K562 (cell line): Measurements from ENCODE around the gene CCDC85C. TPM values are rescaled to one million over a fixed set of nuclear protein-coding genes. Genes with fewer than 3 reads are reported as not detected.
A peak's percentile ranks its signal among the peaks of the same experiment; 100 is the strongest.

Experiments
- ATAC-seq: fragments of 200-7000 bp; cut with Tn5 transposase; 3 replicates; pipeline ENCODE4 v1.9.1; 2020; ENCODE audit warnings: moderate library complexity
- BruUV-seq: library from RNA; stranded (reverse); fragments of 400-500 nt; replicated peaks from 2 replicates; lab custom pipeline; 2021; lab: Mats Ljungman, UMichigan
- CTCF ChIA-PET: fragments of 300-600 bp; formaldehyde crosslinking; extraction: SDS; loops from one replicate; lab custom pipeline; 2021; ENCODE audit warnings: low intra/inter-chr PET ratio; lab: Yijun Ruan, JAX
- POLR2A ChIA-PET: fragments of 300-600, 350-650 bp; sonication (Branson Sonifier 250); formaldehyde crosslinking; extraction: SDS; loops from one replicate; lab custom pipeline; 2021; ENCODE audit warnings: antibody characterized with exemption, inconsistent platforms; lab: Yijun Ruan, JAX
- DNase-seq, 4 experiments: peaks; one replicate each; pipeline versions ENCODE4 v3.0.0 to v3.0.0-alpha.2; 2011 to 2018; ENCODE audit warnings: low spot score in 3 of 4, mixed read lengths in 3 of 4; ENCODE audit errors: extremely low read depth in 1 of 4
- FAIRE-seq: peaks from 2 replicates; lab custom pipeline; 2011; peaks lifted over from hg19 to GRCh38; lab: Jason Lieb, UNC
- H2AFZ ChIP-seq: 2 replicates; pipeline ENCODE4 v1.6.0; 2011; ENCODE audit warnings: low read depth, low read length, control low read depth, inconsistent platforms
- H3K27ac ChIP-seq: fragments of 200-600 bp; 3 replicates; pipeline ENCODE4 v1.8.0; 2011; ENCODE audit warnings: low read depth, mild to moderate bottlenecking, control low read depth, inconsistent platforms, low read length, moderate library complexity, mixed read lengths; ENCODE audit errors: extremely low read depth
- H3K27me3 ChIP-seq, 2 experiments: fragments of 300-600 bp in 1 of 2; 2 replicates in 1 of 2; 3 replicates in 1 of 2; pipeline versions ENCODE4 v1.6.0 to v1.8.0; 2011; ENCODE audit warnings: inconsistent platforms in 2 of 2, low read length in 2 of 2, mild to moderate bottlenecking in 1 of 2, mixed read lengths in 1 of 2, moderate library complexity in 1 of 2; ENCODE audit not compliant: control insufficient read depth in 2 of 2, insufficient read depth in 2 of 2
- H3K36me3 ChIP-seq: fragments of 300-600 bp; 3 replicates; pipeline ENCODE4 v1.8.0; 2011; ENCODE audit warnings: mild to moderate bottlenecking, low read length, inconsistent platforms; ENCODE audit not compliant: control insufficient read depth, insufficient read depth
- H3K4me1 ChIP-seq, 2 experiments: fragments of 200-600 bp in 1 of 2; replicated peaks in 1 of 2; 2 replicates in 1 of 2; 3 replicates in 1 of 2; pipeline versions ENCODE4 v1.5.1 to v1.8.0; 2011; ENCODE audit warnings: inconsistent platforms in 2 of 2, low read length in 2 of 2, mild to moderate bottlenecking in 1 of 2, mixed read lengths in 1 of 2, moderate library complexity in 1 of 2; ENCODE audit not compliant: control insufficient read depth in 2 of 2, insufficient read depth in 2 of 2
- H3K4me2 ChIP-seq: 2 replicates; pipeline ENCODE4 v1.6.1; 2011; ENCODE audit warnings: low read length, control low read depth, inconsistent platforms, mixed read lengths; ENCODE audit not compliant: insufficient read depth
- H3K4me3 ChIP-seq: fragments of 200-600 bp; sonication (generic), shearing (Covaris generic); 2 replicates; pipeline ENCODE4 v1.5.1; 2016; ENCODE audit warnings: control low read depth, inconsistent platforms
- H3K79me2 ChIP-seq: fragments of 200-600 bp; 3 replicates; pipeline ENCODE4 v1.8.0; 2011; ENCODE audit warnings: low read length, inconsistent platforms; ENCODE audit not compliant: control insufficient read depth, insufficient read depth
- H3K9ac ChIP-seq, 2 experiments: 2 replicates each; pipeline versions ENCODE4 v1.6.0 to v1.6.1; 2011; ENCODE audit warnings: low read depth in 2 of 2, low read length in 2 of 2, control low read depth in 1 of 2, inconsistent platforms in 1 of 2, mild to moderate bottlenecking in 1 of 2, mixed read lengths in 1 of 2; ENCODE audit not compliant: insufficient read depth in 1 of 2
- H3K9me1 ChIP-seq: one replicate; pipeline ENCODE4 v1.6.0; 2011; ENCODE audit warnings: inconsistent platforms, mild to moderate bottlenecking, low read length, moderate library complexity; ENCODE audit not compliant: control insufficient read depth, insufficient read depth
- H3K9me3 ChIP-seq: replicated peaks from 2 replicates; pipeline ENCODE4 v1.5.1; 2011; ENCODE audit warnings: low read depth, low read length, inconsistent platforms; ENCODE audit not compliant: control insufficient read depth, insufficient read depth
- H4K20me1 ChIP-seq: replicated peaks from 2 replicates; pipeline ENCODE4 v1.6.1; 2011; ENCODE audit warnings: low read length, inconsistent platforms, mixed read lengths; ENCODE audit not compliant: control insufficient read depth, insufficient read depth
- ADNP ChIP-seq: fragments of 200-800 bp; sonication (Bioruptor generic); IDR thresholded peaks from 2 replicates; pipeline ENCODE4 v1.6.1; 2016; ENCODE audit warnings: missing genetic modification characterization, missing compliant biosample characterization
- BCOR ChIP-seq: fragments of 450-650 bp; IDR thresholded peaks from 2 replicates; pipeline ENCODE4 v1.6.1; 2016
- KDM1A ChIP-seq, 2 experiments: fragments of 450-650 bp; IDR thresholded peaks; 2 replicates each; pipeline ENCODE4 v1.6.1; 2016; ENCODE audit warnings: mild to moderate bottlenecking in 2 of 2
- RUNX1 ChIP-seq: sonication (generic); IDR thresholded peaks from 2 replicates; pipeline ENCODE4 v1.6.1; 2016; ENCODE audit warnings: antibody characterized with exemption, low read depth
- SP1 ChIP-seq: sonication (generic); formaldehyde crosslinking; IDR thresholded peaks from 2 replicates; pipeline ENCODE4 v1.8.1; 2022; ENCODE audit warnings: mild to moderate bottlenecking, missing genetic modification reagents
- TEAD4 ChIP-seq, 2 experiments: sonication (generic) in 1 of 2; formaldehyde crosslinking in 1 of 2; IDR thresholded peaks; 2 replicates each; pipeline versions ENCODE4 v1.6.1 to v1.8.0; 2012 to 2022; ENCODE audit warnings: borderline replicate concordance in 1 of 2, inconsistent platforms in 1 of 2, low read length in 1 of 2, mild to moderate bottlenecking in 1 of 2, missing genetic modification reagents in 1 of 2
- ZFP36 ChIP-seq: fragments of 150-350 bp; IDR thresholded peaks from 2 replicates; pipeline ENCODE4 v1.6.1; 2018; ENCODE audit warnings: low read length, low read depth; ENCODE audit not compliant: partially characterized antibody
- WGBS: fragments of 100-300 bp; shearing (Covaris generic); methylation state at CpG from one replicate; pipeline ENCODE4 v1.1.6; 2016; ENCODE audit warnings: low coverage, mixed read lengths; ENCODE audit not compliant: insufficient coverage; ENCODE audit errors: missing lambda C conversion rate; 5-methylcytosine and 5-hydroxymethylcytosine counted together
- in situ Hi-C: fragments of 300-500 bp; cut with MboI; formaldehyde crosslinking; loops from 4 replicates; pipeline ENCODE4 v1.15.0; 2018; ENCODE audit warnings: inconsistent platforms, mixed read lengths
- intact Hi-C: fragments of 100-400 bp; cut with micrococcal nuclease; formaldehyde crosslinking; loops from 2 replicates; pipeline ENCODE4 v1.14.2; 2022
- polyA plus RNA-seq, 8 experiments: library from polyadenylated mRNA; depleted of rRNA in 4 of 8; stranded (reverse) in 5 of 8; unstranded in 3 of 8; fragments of >200 nt; fragmentation: Nextera tagmentation in 2 of 8; fragmentation: Illumina TruSeq in 1 of 8; extraction: Ambion mirVana in 2 of 8; extraction: Trizol in 1 of 8; gene quantifications; 2 replicates each; pipeline versions ENCODE4 v1.2.1 to v1.2.3, GENCODE V29; 2011 to 2014; ENCODE audit warnings: inconsistent platforms in 1 of 8, missing spikeins in 1 of 8
- total RNA-seq, 7 experiments: library from RNA; depleted of rRNA in 6 of 7; stranded (reverse); fragments of >200 nt in 6 of 7; fragmentation: Illumina TruSeq in 2 of 7; extraction: Trizol in 2 of 7; gene quantifications; 2 replicates each; pipeline versions ENCODE4 v1.2.1 to v1.2.3, GENCODE V29; 2011 to 2021; ENCODE audit warnings: low replicate concordance in 1 of 7

Gene CCDC85C
- total and polyA plus RNA-seq, 9 of the 15 experiments (the other 6 are each of a cell fraction or from before 2014, with no cell fraction given): 0.18 to 22.0 (median 6.3) TPM

DNA sequence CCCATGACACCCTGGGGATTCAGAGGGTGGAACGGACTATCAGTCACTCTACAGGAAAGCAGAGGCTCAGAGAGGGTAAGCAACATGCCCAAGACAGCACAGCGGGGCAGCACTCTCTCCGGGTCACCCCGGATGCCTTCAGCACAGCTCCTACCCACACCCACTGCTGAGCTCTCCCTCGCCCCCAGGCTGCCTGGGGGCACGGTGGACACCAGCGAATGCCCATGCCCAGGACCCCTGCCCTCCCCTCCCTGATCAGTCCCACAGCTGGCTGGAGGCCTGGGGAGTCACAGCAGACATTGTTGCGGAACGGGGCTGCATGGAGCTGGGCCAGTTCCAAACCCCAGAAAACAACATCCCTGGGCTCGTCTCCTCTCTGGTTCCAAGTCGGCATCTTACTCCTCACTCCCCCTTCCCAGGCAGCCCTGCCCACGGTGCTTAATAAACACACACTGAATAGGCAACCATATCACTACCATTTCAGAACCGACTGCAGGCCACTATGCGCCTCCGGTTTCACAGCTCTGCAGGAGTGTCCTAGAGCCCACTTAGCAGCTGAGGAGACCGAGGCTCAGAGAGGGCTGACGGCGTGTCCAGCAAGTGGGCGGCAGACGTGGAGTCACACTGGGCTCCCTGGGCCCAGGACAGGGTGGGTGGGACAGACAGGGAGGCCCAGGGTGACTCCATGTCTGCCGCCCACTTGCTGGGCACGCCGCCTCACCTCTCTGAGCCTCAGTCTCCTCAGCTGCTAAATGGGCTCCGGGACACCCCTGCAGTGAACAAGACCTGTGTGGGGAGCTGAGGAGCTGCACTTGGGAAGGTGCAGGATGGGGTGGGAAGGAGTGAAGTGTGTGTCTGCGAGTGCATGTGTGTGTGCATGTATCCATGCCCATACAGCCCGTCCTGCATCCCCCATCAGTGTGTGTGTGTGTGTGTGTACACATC is 27.0 kb downstream of the CCDC85C start:
- no peak overlapping the region for H3K27ac ChIP-seq
- no peaks in the 10 kb centered on the region for H3K36me3 ChIP-seq
- H3K4me1 ChIP-seq: peaks cover 12 to 61% of the 10 kb centered on the region in 2 experiments
- H3K27me3 ChIP-seq: no peaks in the 10 kb centered on the region
- DNase-seq (no peak), FAIRE-seq (no peak), ATAC-seq (no peak)
- in situ Hi-C loops (no loop called here), intact Hi-C loops (no loop called here)
- no peaks in the 10 kb centered on the region for H3K9me3 ChIP-seq
- no peak for TF ChIP-seq TEAD4 (IDR thresholded peaks at IDR 0.05; ENCODE audit: low read length)
- TF ChIP-seq TEAD4 (CRISPR knock-in tag; IDR thresholded peaks at IDR 0.05; ENCODE audit: borderline replicate concordance): no peak
- TF ChIP-seq SP1 (CRISPR knock-in tag): no peak
- no peak for TF ChIP-seq ADNP
- peak; percentile 72 for TF ChIP-seq BCOR
- TF ChIP-seq KDM1A (IDR thresholded peaks at IDR 0.05): 0 out of 4 replicates have a peak, but pooled peaks of 1 of the 2 experiments have one; percentile 10
- peak; percentile 65 for TF ChIP-seq ZFP36
- TF ChIP-seq RUNX1: no peak
- ChIA-PET CTCF (no interaction called here), POLR2A (interaction anchor here (0.7 kb wide), 1 partner anchor 25 kb away, joined by 4 read pairs; no protein-coding TSS in a partner anchor)
- H3K9ac ChIP-seq: no peak overlapping the region
- 60% methylated on average over 15 of the region's 26 CpGs for WGBS
- H3K4me2 ChIP-seq: no peak overlapping the region
- BruUV-seq: no TSS peak
- no peaks in the 10 kb centered on the region for H3K79me2 ChIP-seq
- no peak overlapping the region for H3K4me3 ChIP-seq
- H4K20me1 ChIP-seq: peaks cover 39% of the 10 kb centered on the region
- no peaks in the 10 kb centered on the region for H3K9me1 ChIP-seq
- no peak overlapping the region for H2AFZ ChIP-seq
